ENCODE data around the gene TFCP2L1.
"Not testable (repeated sequence)": the region's sequence is repeated elsewhere in the genome, so short reads cannot be mapped to it uniquely, and the experiment has no call there.

TFCP2L1 gene

GRCh38 chr2:121307048-121307447 lies 22.0 kb upstream of the TFCP2L1 start:
- H2AFZ ChIP-seq (ENCODE audit: low read depth, low read length, severe bottlenecking), result no peak overlapping the region

GRCh38 chr2:121304941-121305340 lies 19.9 kb upstream of the TFCP2L1 start:
- no peaks in the 10 kb centered on the region for H4K20me1 ChIP-seq (ENCODE audit: low read depth, low read length)
- TF ChIP-seq CTCF (IDR thresholded peaks at IDR 0.05; ENCODE audit: insufficient read depth, low read length, poor library complexity, severe bottlenecking), result no peak
- TF ChIP-seq EZH2phosphoT487 (conservative IDR thresholded peaks at IDR 0.05; ENCODE audit: low read length), result no peak
- H2AFZ ChIP-seq (ENCODE audit: low read depth, low read length, severe bottlenecking), result no peak overlapping the region
- H3K4me3 ChIP-seq (ENCODE audit: insufficient read depth, low read length, poor library complexity, severe bottlenecking), result no peak overlapping the region
- no peak overlapping the region for H3K27ac ChIP-seq (ENCODE audit: low read depth, low read length)
- H3K9ac ChIP-seq (ENCODE audit: low read length), result no peak overlapping the region
- H3F3A ChIP-seq (ENCODE audit: insufficient read depth), result no peaks in the 10 kb centered on the region
- no peaks in the 10 kb centered on the region for H3K9me3 ChIP-seq (ENCODE audit: insufficient read depth, low read length)
- H3K27me3 ChIP-seq (ENCODE audit: low read length), result no peaks in the 10 kb centered on the region
- no peak overlapping the region for H3K4me2 ChIP-seq (ENCODE audit: low read depth, low read length, poor library complexity, severe bottlenecking)
- H3K79me2 ChIP-seq (ENCODE audit: insufficient read depth, low read length), result no peaks in the 10 kb centered on the region
- H3K36me3 ChIP-seq (ENCODE audit: low read length), result no peaks in the 10 kb centered on the region
- no peaks in the 10 kb centered on the region for H3K9me2 ChIP-seq (replicated peaks; ENCODE audit: insufficient read depth, low read length)

More at GRCh38 chr2:121307048-121307447, 22.0 kb upstream of the TFCP2L1 start:
- H3K4me2 ChIP-seq (ENCODE audit: low read depth, low read length, poor library complexity, severe bottlenecking), result no peak overlapping the region
- H3K36me3 ChIP-seq (ENCODE audit: low read length), result no peaks in the 10 kb centered on the region
- H3K79me2 ChIP-seq (ENCODE audit: insufficient read depth, low read length), result no peaks in the 10 kb centered on the region
- H3F3A ChIP-seq (ENCODE audit: insufficient read depth), result no peaks in the 10 kb centered on the region
- H3K27me3 ChIP-seq (ENCODE audit: low read length), result no peaks in the 10 kb centered on the region
- no peak overlapping the region for H3K27ac ChIP-seq (ENCODE audit: low read depth, low read length)
- no peak overlapping the region for H3K4me3 ChIP-seq (ENCODE audit: insufficient read depth, low read length, poor library complexity, severe bottlenecking)
- no peak overlapping the region for H3K9ac ChIP-seq (ENCODE audit: low read length)
- no peaks in the 10 kb centered on the region for H3K9me3 ChIP-seq (ENCODE audit: insufficient read depth, low read length)
- TF ChIP-seq CTCF (IDR thresholded peaks at IDR 0.05; ENCODE audit: insufficient read depth, low read length, poor library complexity, severe bottlenecking), result no peak
- H3K9me2 ChIP-seq (replicated peaks; ENCODE audit: insufficient read depth, low read length), result no peaks in the 10 kb centered on the region
- H4K20me1 ChIP-seq (ENCODE audit: low read depth, low read length), result no peaks in the 10 kb centered on the region

GRCh38 chr2:121303531-121304263 lies 18.7 kb upstream of the TFCP2L1 start:
- Histone ChIP-seq H3K27ac (ENCODE audit: low read depth, low read length) (no peak overlapping the region), H3K36me3 (ENCODE audit: low read length) (no peaks in the 10 kb centered on the region), H3F3A (ENCODE audit: insufficient read depth) (no peaks in the 10 kb centered on the region), H3K4me2 (ENCODE audit: low read depth, low read length, poor library complexity, severe bottlenecking) (no peak overlapping the region), H3K9me2 (replicated peaks; ENCODE audit: insufficient read depth, low read length) (no peaks in the 10 kb centered on the region), H3K27me3 (ENCODE audit: low read length) (no peaks in the 10 kb centered on the region), H4K20me1 (ENCODE audit: low read depth, low read length) (no peaks in the 10 kb centered on the region), H2AFZ (ENCODE audit: low read depth, low read length, severe bottlenecking) (no peak overlapping the region), H3K9ac (ENCODE audit: low read length) (no peak overlapping the region), H3K4me3 (ENCODE audit: insufficient read depth, low read length, poor library complexity, severe bottlenecking) (no peak overlapping the region), H3K79me2 (ENCODE audit: insufficient read depth, low read length) (no peaks in the 10 kb centered on the region), H3K9me3 (ENCODE audit: insufficient read depth, low read length) (no peaks in the 10 kb centered on the region)
- no peak for TF ChIP-seq EZH2phosphoT487 (conservative IDR thresholded peaks at IDR 0.05; ENCODE audit: low read length)
- TF ChIP-seq CTCF (IDR thresholded peaks at IDR 0.05; ENCODE audit: insufficient read depth, low read length, poor library complexity, severe bottlenecking), result no peak

- H2AFZ ChIP-seq (ENCODE audit: low read depth, low read length, severe bottlenecking); H3K4me3 ChIP-seq (ENCODE audit: insufficient read depth, low read length, poor library complexity, severe bottlenecking); H3K9ac ChIP-seq (ENCODE audit: low read length); H3K27ac ChIP-seq (ENCODE audit: low read depth, low read length); H3K27me3 ChIP-seq (ENCODE audit: low read length); H3K36me3 ChIP-seq (ENCODE audit: low read length); H3K4me2 ChIP-seq (ENCODE audit: low read depth, low read length, poor library complexity, severe bottlenecking); H3K9me3 ChIP-seq (ENCODE audit: insufficient read depth, low read length); H3F3A ChIP-seq (ENCODE audit: insufficient read depth); H3K79me2 ChIP-seq (ENCODE audit: insufficient read depth, low read length); H3K9me2 ChIP-seq (replicated peaks; ENCODE audit: insufficient read depth, low read length); H4K20me1 ChIP-seq (ENCODE audit: low read depth, low read length): not testable (repeated sequence)
Observed at GRCh38 chr2:121301190-121301589, 16.2 kb upstream of the TFCP2L1 start.
